IMR-90 (cell line): ENCODE data around the gene ERICH6B. TPM values are rescaled to one million over a fixed set of nuclear protein-coding genes. Genes with fewer than 3 reads are reported as not detected.

Source experiments
- ATAC-seq: fragments of 200-7000 bp; cut with Tn5 transposase; 2 replicates; pipeline ENCODE4 v1.9.1; 2020; ENCODE audit warnings: low read depth, mild to moderate bottlenecking, moderate library complexity
- BruUV-seq: library from RNA; stranded (reverse); fragments of 400-500 nt; replicated peaks from 2 replicates; lab custom pipeline; 2021; lab: Mats Ljungman, UMichigan
- CTCF ChIA-PET: fragments of 300-600 bp; formaldehyde crosslinking; extraction: SDS; loops from one replicate; lab custom pipeline; 2021; ENCODE audit warnings: antibody characterized with exemption; lab: Yijun Ruan, JAX
- POLR2A ChIA-PET: fragments of 300-600 bp; sonication (Branson Sonifier 250); formaldehyde crosslinking; loops from one replicate; lab custom pipeline; 2022; ENCODE audit warnings: antibody characterized with exemption; ENCODE audit not compliant: unreplicated experiment; lab: Charles Lee
- DNase-seq: peaks from one replicate; pipeline ENCODE4 v3.0.0; 2013
- H2AFZ ChIP-seq: replicated peaks from 2 replicates; pipeline ENCODE3; 2013; ENCODE audit warnings: low read length, mild to moderate bottlenecking; ENCODE audit not compliant: poor library complexity
- H2AK5ac ChIP-seq: 2 replicates; pipeline ENCODE4 v1.6.1; 2013; ENCODE audit warnings: low read depth, low read length, inconsistent platforms
- H2AK9ac ChIP-seq: replicated peaks from 2 replicates; pipeline ENCODE3; 2013; ENCODE audit warnings: mild to moderate bottlenecking, low read depth, low read length, moderate library complexity; ENCODE audit not compliant: poor library complexity
- H2BK120ac ChIP-seq: 2 replicates; pipeline ENCODE4 v1.6.1; 2013; ENCODE audit warnings: low read depth, low read length, inconsistent platforms
- H2BK15ac ChIP-seq: 3 replicates; pipeline ENCODE4 v1.6.1; 2013; ENCODE audit warnings: low read depth, low read length, inconsistent platforms
- H2BK20ac ChIP-seq: 2 replicates; pipeline ENCODE4 v1.6.1; 2013; ENCODE audit warnings: low read depth, mild to moderate bottlenecking, inconsistent platforms, low read length, moderate library complexity
- H2BK5ac ChIP-seq: 2 replicates; pipeline ENCODE4 v1.6.1; 2013; ENCODE audit warnings: mild to moderate bottlenecking, low read depth, low read length, inconsistent platforms; ENCODE audit not compliant: poor library complexity, severe bottlenecking
- H3K14ac ChIP-seq: replicated peaks from 2 replicates; pipeline ENCODE4 v1.6.1; 2013; ENCODE audit warnings: low read depth, low read length, inconsistent platforms
- H3K18ac ChIP-seq: 2 replicates; pipeline ENCODE4 v1.6.1; 2013; ENCODE audit warnings: low read depth, low read length, control low read depth
- H3K23ac ChIP-seq: 2 replicates; pipeline ENCODE4 v1.6.1; 2013; ENCODE audit warnings: low read depth, low read length, inconsistent platforms
- H3K27ac ChIP-seq: 2 replicates; pipeline ENCODE4 v1.5.1; 2013; ENCODE audit warnings: mild to moderate bottlenecking, control low read depth, low read length; ENCODE audit not compliant: insufficient read depth
- H3K27me3 ChIP-seq: 2 replicates; pipeline ENCODE4 v1.6.1; 2013; ENCODE audit warnings: low read length; ENCODE audit not compliant: control insufficient read depth, insufficient read depth
- H3K36me3 ChIP-seq: 2 replicates; pipeline ENCODE4 v1.6.1; 2013; ENCODE audit warnings: low read length, mixed read lengths; ENCODE audit not compliant: control insufficient read depth, insufficient read depth
- H3K4ac ChIP-seq: 2 replicates; pipeline ENCODE4 v1.6.1; 2013; ENCODE audit warnings: low read depth, low read length, inconsistent platforms
- H3K4me1 ChIP-seq: 2 replicates; pipeline ENCODE4 v1.6.1; 2013; ENCODE audit warnings: low read length, mixed read lengths; ENCODE audit not compliant: control insufficient read depth, insufficient read depth
- H3K4me2 ChIP-seq: 2 replicates; pipeline ENCODE4 v1.6.1; 2013; ENCODE audit warnings: low read depth, mild to moderate bottlenecking, control low read depth, low read length, moderate library complexity
- H3K4me3 ChIP-seq: 2 replicates; pipeline ENCODE4 v1.5.1; 2013; ENCODE audit warnings: low read depth, mild to moderate bottlenecking, control low read depth, low read length, moderate library complexity; ENCODE audit not compliant: insufficient read depth
- H3K56ac ChIP-seq: 2 replicates; pipeline ENCODE4 v1.6.1; 2013; ENCODE audit warnings: low read length, inconsistent platforms; ENCODE audit not compliant: insufficient read depth; ENCODE audit errors: extremely low read depth
- H3K79me1 ChIP-seq, 2 experiments: 2 replicates each; pipeline ENCODE4 v1.6.1; 2013; ENCODE audit warnings: low read length in 2 of 2, inconsistent platforms in 1 of 2, low read depth in 1 of 2
- H3K9ac ChIP-seq: 2 replicates; pipeline ENCODE4 v1.6.1; 2013; ENCODE audit warnings: low read depth, low read length, control low read depth
- H3K9me1 ChIP-seq: 2 replicates; pipeline ENCODE4 v1.6.1; 2013; ENCODE audit warnings: low read length, inconsistent platforms; ENCODE audit not compliant: insufficient read depth
- H3K9me3 ChIP-seq: 2 replicates; pipeline ENCODE4 v1.6.1; 2013; ENCODE audit warnings: low read length; ENCODE audit not compliant: control insufficient read depth, insufficient read depth
- H4K20me1 ChIP-seq: 2 replicates; pipeline ENCODE4 v1.6.1; 2013; ENCODE audit warnings: low read length, inconsistent platforms; ENCODE audit not compliant: insufficient read depth
- H4K5ac ChIP-seq: 2 replicates; pipeline ENCODE4 v1.6.1; 2013; ENCODE audit warnings: mild to moderate bottlenecking, low read depth, low read length, control low read depth
- H4K8ac ChIP-seq, 2 experiments: 2 replicates each; pipeline ENCODE4 v1.6.1; 2013; ENCODE audit warnings: low read depth in 2 of 2, low read length in 2 of 2, control low read depth in 1 of 2, inconsistent platforms in 1 of 2
- H4K91ac ChIP-seq: 2 replicates; pipeline ENCODE4 v1.6.1; 2013; ENCODE audit warnings: low read depth, low read length, inconsistent platforms; ENCODE audit not compliant: insufficient read depth
- BHLHE40 ChIP-seq: fragments of 150-350 bp; IDR thresholded peaks from 2 replicates; pipeline ENCODE4 v1.6.1; 2016; ENCODE audit warnings: mild to moderate bottlenecking, low read depth, low read length
- CEBPB ChIP-seq: IDR thresholded peaks from 2 replicates; pipeline ENCODE4 v1.6.1; 2012; ENCODE audit warnings: low read depth, low read length, improper control_type of control experiment
- MAFK ChIP-seq: IDR thresholded peaks from 2 replicates; pipeline ENCODE4 v1.6.1; 2012; ENCODE audit warnings: low read depth, low read length, improper control_type of control experiment
- MAZ ChIP-seq: IDR thresholded peaks from 2 replicates; pipeline ENCODE4 v1.6.1; 2012; ENCODE audit warnings: low read depth, mild to moderate bottlenecking, low read length, improper control_type of control experiment, moderate library complexity, borderline replicate concordance
- MXI1 ChIP-seq: IDR thresholded peaks from 2 replicates; pipeline ENCODE4 v1.6.1; 2012; ENCODE audit warnings: low read depth, mild to moderate bottlenecking, low read length, moderate library complexity, borderline replicate concordance
- POLR2A ChIP-seq: IDR thresholded peaks from 2 replicates; pipeline ENCODE4 v1.6.1; 2012; ENCODE audit warnings: mild to moderate bottlenecking, low read depth, low read length
- RAD21 ChIP-seq: IDR thresholded peaks from 2 replicates; pipeline ENCODE4 v1.6.1; 2012; ENCODE audit warnings: low read length, improper control_type of control experiment
- RCOR1 ChIP-seq: IDR thresholded peaks from 2 replicates; pipeline ENCODE4 v1.6.1; 2012; ENCODE audit warnings: mild to moderate bottlenecking, low read length, improper control_type of control experiment; ENCODE audit not compliant: insufficient replicate concordance
- RFX5 ChIP-seq: IDR thresholded peaks from 2 replicates; pipeline ENCODE4 v1.8.0; 2012; ENCODE audit warnings: low read depth, mild to moderate bottlenecking, low read length, moderate library complexity
- SMC3 ChIP-seq: fragments of 150-350 bp; IDR thresholded peaks from 2 replicates; pipeline ENCODE4 v1.6.1; 2016; ENCODE audit warnings: low read depth, mild to moderate bottlenecking, antibody characterized with exemption, low read length, moderate library complexity
- WGBS, 2 experiments: methylation state at CpG; one replicate each; pipeline versions ENCODE4 v1.1.5 to v1.1.7; 2013; ENCODE audit warnings: missing lambda C conversion rate in 2 of 2; ENCODE audit not compliant: insufficient read length in 1 of 2; ENCODE audit errors: extremely low coverage in 2 of 2; 5-methylcytosine and 5-hydroxymethylcytosine counted together
- dilution Hi-C: fragments of 300-500 bp; cut with HindIII; formaldehyde crosslinking; loops from one replicate; pipeline ENCODE4 v1.14.3; 2018; ENCODE audit warnings: low sequenced_read_pairs; ENCODE audit not compliant: unreplicated experiment
- in situ Hi-C: fragments of 300-500 bp; cut with MboI; formaldehyde crosslinking; loops from 3 replicates; pipeline ENCODE4 v1.14.3; 2019; ENCODE audit warnings: low sequenced_read_pairs, inconsistent platforms, mixed read lengths
- intact Hi-C: fragments of 100-400 bp; cut with micrococcal nuclease; formaldehyde crosslinking; loops from 2 replicates; pipeline ENCODE4 v1.10.0; 2022
- polyA plus RNA-seq, 3 experiments: library from polyadenylated mRNA; depleted of rRNA; stranded (reverse); fragments of >200 nt; gene quantifications; 2 replicates each; pipeline ENCODE4 v1.2.3, GENCODE V29; 2012; ENCODE audit warnings: low replicate concordance in 1 of 3
- total RNA-seq: library from RNA; depleted of rRNA; stranded (reverse); fragments of >200 nt; gene quantifications from 2 replicates; pipeline ENCODE4 v1.2.3, GENCODE V29; 2012
- TF ChIP-seq, protein P1 (sequence below): fragments of 150-350 bp; IDR thresholded peaks from 2 replicates; pipeline ENCODE4 v1.6.1; 2017; ENCODE audit warnings: mild to moderate bottlenecking, antibody characterized with exemption, low read length, low read depth
- TF ChIP-seq, protein P2 (sequence below): fragments of 150-350 bp; IDR thresholded peaks from 2 replicates; pipeline ENCODE4 v1.6.1; 2016; ENCODE audit warnings: low read depth, mild to moderate bottlenecking, low read length, moderate library complexity, borderline replicate concordance

ERICH6B gene
- total and polyA plus RNA-seq, 2 of the 4 experiments (the other 2 are of a cell fraction): not detected

DNA sequence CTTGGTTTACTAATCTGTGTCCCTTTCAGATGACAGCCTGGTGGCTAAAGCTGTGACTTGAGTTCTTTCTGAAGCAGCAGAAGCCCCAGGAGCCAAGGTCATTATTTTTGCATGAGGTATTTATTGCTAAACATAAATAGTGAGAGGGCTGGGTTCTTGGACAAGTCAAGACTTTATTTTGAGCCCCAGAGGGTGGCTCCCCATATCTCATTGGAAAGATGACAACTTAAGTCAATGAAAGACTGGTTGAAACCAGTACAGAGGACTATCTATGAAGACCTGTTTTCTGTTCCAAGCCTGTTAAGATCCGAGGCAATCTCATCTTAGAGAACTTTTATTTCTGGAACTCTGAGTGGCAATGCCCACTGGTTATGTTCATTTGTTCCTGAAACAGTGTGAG lies 14.4 kb upstream of the ERICH6B start:
- H2BK20ac ChIP-seq: no peak overlapping the region
- no peak overlapping the region for H3K18ac ChIP-seq
- H3K27ac ChIP-seq: no peak overlapping the region
- H4K5ac ChIP-seq: no peak overlapping the region
- no peak overlapping the region for H3K9ac ChIP-seq
- no peak overlapping the region for H2AK5ac ChIP-seq
- no peak overlapping the region for H2BK120ac ChIP-seq
- no peaks in the 10 kb centered on the region for H3K36me3 ChIP-seq
- CTCF ChIA-PET: no interaction called here
- dilution Hi-C loops: no loop called here
- no peak overlapping the region for H2AK9ac ChIP-seq
- no TSS peak for BruUV-seq
- WGBS, 2 experiments: no CpG with 5 or more reads among the region's 1 CpG
- intact Hi-C loops: no loop called here
- no peak overlapping the region for H3K4me2 ChIP-seq
- H3K14ac ChIP-seq: no peak overlapping the region
- no peak overlapping the region for H4K91ac ChIP-seq
- no peak overlapping the region for H3K56ac ChIP-seq
- no peaks in the 10 kb centered on the region for H3K9me1 ChIP-seq
- H3K23ac ChIP-seq: no peak overlapping the region
- H2BK5ac ChIP-seq: no peak overlapping the region
- no peak overlapping the region for H4K8ac ChIP-seq
- ATAC-seq (no peak), DNase-seq (no peak)
- no peak overlapping the region for H2AFZ ChIP-seq
- in situ Hi-C loops: loop anchor here (10.0 kb wide), 1 partner anchor 495 kb away; no protein-coding TSS in a partner anchor
- H3K4me3 ChIP-seq: no peak overlapping the region
- no peaks in the 10 kb centered on the region for H4K20me1 ChIP-seq
- no peaks in the 10 kb centered on the region for H3K4me1 ChIP-seq
- H2BK15ac ChIP-seq: no peak overlapping the region
- TF ChIP-seq POLR2A (no peak), RAD21 (no peak), CEBPB (no peak), MXI1 (no peak), BHLHE40 (no peak), RFX5 (no peak), RCOR1 (no peak), MAZ (no peak), SMC3 (no peak), MAFK (no peak)
- TF ChIP-seq, protein P1, sequence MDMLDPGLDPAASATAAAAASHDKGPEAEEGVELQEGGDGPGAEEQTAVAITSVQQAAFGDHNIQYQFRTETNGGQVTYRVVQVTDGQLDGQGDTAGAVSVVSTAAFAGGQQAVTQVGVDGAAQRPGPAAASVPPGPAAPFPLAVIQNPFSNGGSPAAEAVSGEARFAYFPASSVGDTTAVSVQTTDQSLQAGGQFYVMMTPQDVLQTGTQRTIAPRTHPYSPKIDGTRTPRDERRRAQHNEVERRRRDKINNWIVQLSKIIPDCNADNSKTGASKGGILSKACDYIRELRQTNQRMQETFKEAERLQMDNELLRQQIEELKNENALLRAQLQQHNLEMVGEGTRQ: no peak
- TF ChIP-seq, protein P2, sequence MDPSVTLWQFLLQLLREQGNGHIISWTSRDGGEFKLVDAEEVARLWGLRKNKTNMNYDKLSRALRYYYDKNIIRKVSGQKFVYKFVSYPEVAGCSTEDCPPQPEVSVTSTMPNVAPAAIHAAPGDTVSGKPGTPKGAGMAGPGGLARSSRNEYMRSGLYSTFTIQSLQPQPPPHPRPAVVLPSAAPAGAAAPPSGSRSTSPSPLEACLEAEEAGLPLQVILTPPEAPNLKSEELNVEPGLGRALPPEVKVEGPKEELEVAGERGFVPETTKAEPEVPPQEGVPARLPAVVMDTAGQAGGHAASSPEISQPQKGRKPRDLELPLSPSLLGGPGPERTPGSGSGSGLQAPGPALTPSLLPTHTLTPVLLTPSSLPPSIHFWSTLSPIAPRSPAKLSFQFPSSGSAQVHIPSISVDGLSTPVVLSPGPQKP: no peak
- H3K79me1 ChIP-seq: no peaks in the 10 kb centered on the region
- peaks cover 20% of the 10 kb centered on the region for H3K27me3 ChIP-seq
- H3K4ac ChIP-seq: no peak overlapping the region
- POLR2A ChIA-PET: no interaction called here
- no peaks in the 10 kb centered on the region for H3K9me3 ChIP-seq
